Measurements from ENCODE around the gene ZBTB37. TPM values are rescaled to one million over a fixed set of nuclear protein-coding genes. Genes with fewer than 3 reads are reported as not detected.

The ZBTB37 gene
- total and polyA plus RNA-seq, 2 experiments from 2014 or later: 0.90 to 5.6 TPM

DNA sequence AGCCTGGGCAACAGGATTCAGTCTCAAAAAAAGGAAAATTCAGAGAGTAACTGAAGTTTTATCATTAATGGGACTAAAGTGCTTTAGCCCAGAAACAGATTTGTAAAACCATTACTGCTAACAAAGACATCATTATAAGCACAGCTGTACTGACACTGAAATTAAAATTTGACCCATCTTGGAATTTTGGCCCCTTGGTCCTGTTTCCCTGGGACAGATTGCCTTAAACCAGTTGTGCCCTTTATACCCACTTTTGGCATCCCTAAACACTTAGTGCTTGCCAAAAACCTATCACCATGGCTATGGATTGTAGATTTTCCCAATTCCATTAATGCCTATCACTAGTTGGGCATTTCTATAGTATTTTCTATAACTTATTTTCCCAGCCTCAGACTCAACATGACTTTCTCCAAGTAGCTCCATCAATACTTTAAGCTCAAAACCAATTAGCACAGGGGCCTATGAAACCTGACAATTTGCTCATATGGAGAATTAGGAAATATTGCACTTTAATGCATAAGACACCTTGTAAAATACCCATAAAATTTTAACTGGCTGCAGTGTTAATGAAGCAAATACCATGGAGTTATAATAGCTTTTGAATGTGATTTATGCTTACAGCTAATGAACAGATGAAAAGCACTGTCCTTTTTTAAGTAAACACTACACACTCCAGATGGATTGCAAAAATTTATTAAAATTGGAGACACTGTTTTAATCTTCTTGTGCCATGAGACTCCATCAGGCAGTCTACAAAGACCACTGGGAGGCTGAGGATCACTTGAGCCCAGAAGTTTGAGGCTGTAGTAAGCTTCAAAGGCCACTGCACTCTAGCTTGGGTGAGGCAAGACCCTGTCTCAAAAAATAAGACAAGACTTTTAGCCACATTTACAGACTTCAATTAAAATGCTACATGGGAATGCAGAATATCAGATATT lies 4.7 kb upstream of the ZBTB37 start:
- peaks cover 77% of the 10 kb centered on the region for H3F3A ChIP-seq (ENCODE audit: insufficient read depth)
- in situ Hi-C loops (cut with MboI): no loop called here
- peaks cover 29% of the 10 kb centered on the region for H3K79me2 ChIP-seq (ENCODE audit: insufficient read depth)
- DNase-seq: no peak
- H3K9ac ChIP-seq: peak overlapping the region; percentile 94
- H3K4me3 ChIP-seq: no peak overlapping the region; the same call in 1 of the 2 replicates
- TF ChIP-seq EZH2 (IDR thresholded peaks at IDR 0.05; ENCODE audit: insufficient read depth, poor library complexity, severe bottlenecking) (no peak), EZH2phosphoT487 (IDR thresholded peaks at IDR 0.05; ENCODE audit: insufficient read depth, low read depth) (no peak)
- H3K4me1 ChIP-seq (ENCODE audit: insufficient read depth): peaks cover 16% of the 10 kb centered on the region; the same call in 1 of the 2 replicates
- no peaks in the 10 kb centered on the region for H3K9me3 ChIP-seq (ENCODE audit: low read depth)
- H3K27ac ChIP-seq: peak overlapping the region; percentile 85
- peaks cover 19% of the 10 kb centered on the region for H4K20me1 ChIP-seq (ENCODE audit: insufficient read depth)
- H3K36me3 ChIP-seq (ENCODE audit: low read depth): peaks cover 48% of the 10 kb centered on the region
- H3K4me2 ChIP-seq (ENCODE audit: unreplicated experiment): peak overlapping the region; percentile 4
- H3K27me3 ChIP-seq (replicated peaks; ENCODE audit: insufficient read depth): no peaks in the 10 kb centered on the region
- no peaks in the 10 kb centered on the region for H3K9me2 ChIP-seq (ENCODE audit: insufficient read depth)
- H2AFZ ChIP-seq: no peak overlapping the region

DNA sequence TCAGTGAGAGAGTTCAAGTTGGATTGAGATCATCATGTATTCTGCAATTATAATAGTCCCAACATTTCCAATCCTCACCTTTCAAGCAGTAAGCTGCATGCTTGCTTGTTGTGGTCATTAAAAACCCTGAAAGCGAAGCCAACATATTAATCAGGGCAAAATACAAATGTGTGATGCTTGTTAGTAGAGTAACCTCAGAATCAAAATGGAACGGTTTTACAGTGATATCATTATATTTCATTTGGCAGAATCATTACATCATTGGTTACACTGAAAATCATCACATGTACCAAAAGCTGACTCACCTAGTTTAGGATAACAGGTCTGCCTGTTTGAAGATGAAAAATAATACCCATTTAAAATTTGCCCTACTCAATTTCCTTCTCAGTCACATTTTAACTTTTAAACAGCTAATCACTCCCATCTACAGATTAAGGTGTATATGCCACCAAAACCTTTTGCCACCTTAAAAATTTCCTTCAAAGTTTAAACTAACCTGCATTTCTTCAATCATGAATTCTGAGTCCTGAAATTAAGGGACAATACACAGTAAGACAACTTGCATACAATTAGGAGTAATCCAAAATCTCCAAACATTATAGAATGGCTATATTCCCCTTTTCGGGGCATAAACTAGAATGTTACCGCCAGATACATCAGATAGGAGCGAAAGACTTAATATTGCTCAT lies 3.9 kb upstream of the ZBTB37 start:
- peaks cover 22% of the 10 kb centered on the region; the same call in 1 of the 2 replicates for H3K4me1 ChIP-seq (ENCODE audit: insufficient read depth)
- no peak overlapping the region for H2AFZ ChIP-seq
- TF ChIP-seq EZH2phosphoT487 (IDR thresholded peaks at IDR 0.05; ENCODE audit: insufficient read depth, low read depth): no peak
- TF ChIP-seq EZH2 (IDR thresholded peaks at IDR 0.05; ENCODE audit: insufficient read depth, poor library complexity, severe bottlenecking): no peak
- in situ Hi-C loops (cut with MboI): no loop called here
- H3K9me3 ChIP-seq (ENCODE audit: low read depth): no peaks in the 10 kb centered on the region
- H3F3A ChIP-seq (ENCODE audit: insufficient read depth): peaks cover 84% of the 10 kb centered on the region
- peaks cover 48% of the 10 kb centered on the region for H3K36me3 ChIP-seq (ENCODE audit: low read depth)
- DNase-seq: peak; percentile 57
- peak overlapping the region; percentile 93 for H3K4me3 ChIP-seq
- WGBS, 2 experiments (ENCODE audit: low coverage in 1 of 2, low lambda C conversion rate in 2 of 2, missing lambda C conversion rate in 2 of 2): 80 to 81% methylated on average over 5 of the region's 5 CpGs
- peak overlapping the region; percentile 94 for H3K9ac ChIP-seq
- H3K27ac ChIP-seq: peak overlapping the region; percentile 85
- no peaks in the 10 kb centered on the region for H3K27me3 ChIP-seq (replicated peaks; ENCODE audit: insufficient read depth)
- no peaks in the 10 kb centered on the region for H3K9me2 ChIP-seq (ENCODE audit: insufficient read depth)
- peak overlapping the region; percentile 98 for H3K4me2 ChIP-seq (ENCODE audit: unreplicated experiment)
- H4K20me1 ChIP-seq (ENCODE audit: insufficient read depth): peaks cover 19% of the 10 kb centered on the region
- peaks cover 29% of the 10 kb centered on the region for H3K79me2 ChIP-seq (ENCODE audit: insufficient read depth)

DNA sequence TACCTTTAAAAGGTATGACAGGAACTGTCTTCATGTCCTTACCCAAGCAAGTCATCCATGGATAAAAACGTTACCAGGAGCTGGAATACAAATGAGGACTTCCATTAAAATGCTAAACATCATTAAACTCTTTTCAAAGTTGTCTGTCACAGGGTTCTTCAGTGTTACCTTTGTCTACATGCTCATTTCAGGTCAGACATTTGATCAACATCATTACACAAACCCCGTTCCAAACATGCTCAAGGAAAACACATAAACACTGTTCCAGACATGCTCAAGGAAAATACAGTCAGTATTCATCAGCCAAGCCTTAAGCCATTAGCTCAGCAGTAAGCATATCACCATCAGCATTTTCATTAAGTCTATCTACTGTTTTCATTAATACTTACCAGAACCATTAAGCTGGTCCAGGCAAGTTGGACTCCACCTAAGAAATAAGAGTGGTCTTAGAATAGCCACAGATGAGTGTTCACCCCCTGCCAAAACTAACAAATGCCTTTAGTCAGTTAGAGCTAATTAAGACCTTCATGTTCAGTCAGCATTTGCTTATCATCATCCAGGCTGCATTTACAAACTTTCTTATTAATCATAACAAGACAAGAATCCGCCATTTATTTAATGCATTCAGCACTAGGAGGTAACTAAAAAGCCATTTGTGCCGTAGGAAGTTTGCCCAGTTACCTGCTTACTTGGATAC lies 2.6 kb upstream of the ZBTB37 start:
- Histone ChIP-seq H3K27ac (peak overlapping the region; percentile 85), H3K36me3 (ENCODE audit: low read depth) (peaks cover 48% of the 10 kb centered on the region), H3K9ac (peak overlapping the region; percentile 94), H3F3A (ENCODE audit: insufficient read depth) (peaks cover 81% of the 10 kb centered on the region), H3K27me3 (replicated peaks; ENCODE audit: insufficient read depth) (no peaks in the 10 kb centered on the region), H4K20me1 (ENCODE audit: insufficient read depth) (peaks cover 19% of the 10 kb centered on the region), H3K9me2 (ENCODE audit: insufficient read depth) (no peaks in the 10 kb centered on the region), H2AFZ (no peak overlapping the region), H3K4me3 (peak overlapping the region; percentile 93), H3K4me2 (ENCODE audit: unreplicated experiment) (peak overlapping the region; percentile 98), H3K79me2 (ENCODE audit: insufficient read depth) (peaks cover 29% of the 10 kb centered on the region), H3K4me1 (ENCODE audit: insufficient read depth) (peaks cover 26% of the 10 kb centered on the region; the same call in 1 of the 2 replicates), H3K9me3 (ENCODE audit: low read depth) (no peaks in the 10 kb centered on the region)
- DNase-seq: peak; percentile 24
- WGBS, 2 experiments (ENCODE audit: low coverage in 1 of 2, low lambda C conversion rate in 2 of 2, missing lambda C conversion rate in 2 of 2): 49 to 55% methylated on average over 4 of the region's 4 CpGs
- TF ChIP-seq EZH2 (IDR thresholded peaks at IDR 0.05; ENCODE audit: insufficient read depth, poor library complexity, severe bottlenecking) (no peak), EZH2phosphoT487 (IDR thresholded peaks at IDR 0.05; ENCODE audit: insufficient read depth, low read depth) (no peak)
- in situ Hi-C loops (cut with MboI): no loop called here

Data from GM23248 (cell line).